Measurements from ENCODE around the gene SYK.

SYK gene

DNA sequence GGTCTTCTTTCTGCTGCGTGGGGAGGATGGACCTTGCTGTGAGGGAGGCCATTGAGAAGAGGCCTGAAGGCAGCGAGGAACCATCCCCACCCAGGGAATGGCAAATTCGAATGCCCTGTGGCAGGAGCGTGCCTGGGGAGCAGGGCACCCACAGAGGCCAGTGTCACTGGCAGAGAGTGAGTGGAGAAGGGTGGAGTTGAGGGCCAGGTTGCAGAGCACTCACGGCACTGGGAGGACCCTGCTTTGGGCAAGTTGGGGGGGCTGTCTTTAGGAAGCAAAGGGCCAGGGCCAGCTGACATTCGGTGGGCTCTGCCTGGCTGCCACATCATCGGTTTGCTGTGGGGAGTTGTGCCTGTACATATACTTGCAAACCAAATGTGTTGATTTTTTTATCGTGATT, 47.2 kb downstream of the SYK start:
- DNase-seq (ENCODE audit: low read depth, low spot score): no peak

- no peak for DNase-seq (ENCODE audit: low read depth, low spot score)
These were observed 49.8 kb downstream of the SYK start for GRCh38 chr9:90851444-90851843.

GRCh38 chr9:90853945-90854344, 52.3 kb downstream of the SYK start:
- no peak for DNase-seq (ENCODE audit: low read depth, low spot score)

- DNase-seq (ENCODE audit: low read depth, low spot score): no peak
These were observed 53.1 kb downstream of the SYK start for GRCh38 chr9:90854637-90855175.

DNA sequence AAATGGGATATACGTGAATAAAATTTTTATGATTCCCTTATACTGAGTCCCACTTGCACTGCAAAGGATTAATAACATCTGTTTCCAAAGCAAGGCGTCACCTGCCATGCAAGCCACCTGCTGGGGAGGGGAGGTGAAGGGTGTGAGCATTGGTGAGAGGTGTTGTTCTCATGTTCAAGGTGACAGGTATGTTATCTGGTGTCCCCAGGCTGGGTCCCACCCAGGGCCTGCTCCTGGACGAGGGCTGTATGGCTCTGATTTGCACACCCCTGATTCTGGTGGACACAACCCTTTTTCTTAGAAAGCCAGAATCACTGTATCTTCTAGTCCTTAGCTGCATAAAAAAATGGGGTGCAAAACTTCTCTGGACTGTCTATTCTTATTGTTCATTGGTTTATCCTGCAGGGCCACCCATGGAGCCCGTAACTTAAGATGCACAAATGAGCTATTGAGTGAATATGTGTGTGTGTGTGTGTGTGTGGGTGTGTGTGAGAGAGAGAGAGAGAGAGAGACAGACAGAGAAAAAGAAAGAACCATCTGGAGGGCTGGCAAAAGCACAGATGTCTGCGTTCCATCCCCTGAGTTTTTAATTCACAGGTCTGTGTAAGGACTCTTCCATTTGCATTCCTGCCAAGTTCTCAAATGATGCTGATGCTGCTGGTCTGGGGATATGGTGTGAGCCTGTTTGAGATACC, 53.7 kb downstream of the SYK start:
- DNase-seq (ENCODE audit: low read depth, low spot score): no peak

- DNase-seq (ENCODE audit: low read depth, low spot score): no peak
These were observed 55.5 kb downstream of the SYK start for GRCh38 chr9:90857091-90857490.

DNA sequence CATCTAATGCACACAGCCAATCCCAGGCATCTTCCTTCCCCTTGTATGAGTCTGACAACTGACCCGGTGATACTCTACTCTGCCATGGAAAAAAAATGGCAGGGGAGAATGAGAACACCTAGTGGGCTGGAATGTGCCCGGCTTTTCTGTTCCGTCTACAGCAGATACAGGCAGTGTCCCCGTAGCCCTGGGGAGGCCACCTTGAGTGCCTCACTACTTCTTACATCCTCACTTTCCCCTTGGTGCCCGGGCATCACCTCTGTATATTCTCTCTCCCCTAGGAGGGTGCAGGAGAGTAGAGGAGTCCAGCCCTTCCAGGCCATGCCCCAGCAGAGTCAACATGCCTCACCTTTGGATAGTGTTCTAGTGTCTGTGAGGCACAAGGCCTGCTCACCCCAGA, 56.2 kb downstream of the SYK start:
- DNase-seq (ENCODE audit: low read depth, low spot score): no peak

GRCh38 chr9:90858457-90858901, 56.9 kb downstream of the SYK start:
- no peak for DNase-seq (ENCODE audit: low read depth, low spot score)

DNA sequence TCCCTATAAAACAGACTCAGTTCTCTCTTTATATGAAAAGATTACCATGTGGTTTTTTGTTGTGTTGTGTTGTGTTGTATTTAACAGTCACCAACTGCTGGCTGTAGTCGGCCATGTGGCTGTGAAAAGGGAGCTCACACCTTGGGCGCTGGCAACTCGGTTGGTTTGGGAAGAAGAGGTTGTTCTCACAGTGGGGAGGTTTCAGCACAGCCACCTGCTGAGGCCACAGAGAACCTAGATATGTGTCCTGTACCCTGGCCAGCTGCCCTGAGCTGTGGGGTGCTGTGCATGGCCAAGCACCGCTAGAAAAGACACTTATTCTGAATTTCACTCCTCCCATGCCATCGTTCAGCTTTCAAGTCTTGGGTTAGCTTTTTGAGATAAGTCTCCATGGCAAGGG, 58.8 kb downstream of the SYK start:
- no peak for DNase-seq (ENCODE audit: low read depth, low spot score)

DNA sequence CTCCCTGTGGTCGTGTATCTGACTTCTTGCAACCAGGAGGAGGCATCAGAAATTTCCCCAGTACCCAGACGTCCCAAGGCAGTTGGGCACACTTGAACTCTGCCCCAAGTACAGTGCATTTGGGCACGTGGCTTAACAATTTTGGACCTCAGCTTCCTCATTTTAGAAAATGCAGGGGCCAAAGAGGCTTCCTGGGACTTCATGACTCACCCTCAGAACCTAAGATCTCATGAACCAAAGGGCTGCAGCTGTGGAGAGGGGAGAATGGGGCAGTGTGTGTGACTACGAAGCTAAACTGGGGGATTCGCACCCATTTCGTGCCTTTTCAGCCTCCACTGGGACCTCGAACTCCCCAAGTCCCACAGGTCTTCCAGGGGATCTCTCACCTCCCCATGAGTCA, 59.2 kb downstream of the SYK start:
- no peak for DNase-seq (ENCODE audit: low read depth, low spot score)

DNA sequence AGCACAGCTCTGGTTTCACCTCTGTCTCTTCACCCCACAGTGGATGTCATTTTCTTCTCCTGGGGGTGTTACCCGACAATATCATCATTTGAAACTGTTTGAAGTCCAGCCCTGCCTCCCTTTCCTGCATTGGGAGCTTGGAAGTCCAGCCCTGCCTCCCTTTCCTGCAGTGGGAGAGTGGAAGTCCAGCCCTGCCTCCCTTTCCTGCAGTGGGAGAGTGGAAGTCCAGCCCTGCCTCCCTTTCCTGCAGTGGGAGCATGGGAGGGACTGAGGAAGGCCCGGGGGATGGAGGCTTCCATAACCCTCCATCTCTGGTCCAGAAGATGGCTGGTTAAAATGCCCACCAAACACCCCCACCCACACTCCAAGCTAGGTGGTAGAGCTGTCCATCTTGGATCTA, 59.8 kb downstream of the SYK start:
- no peak for DNase-seq (ENCODE audit: low read depth, low spot score)

DNA sequence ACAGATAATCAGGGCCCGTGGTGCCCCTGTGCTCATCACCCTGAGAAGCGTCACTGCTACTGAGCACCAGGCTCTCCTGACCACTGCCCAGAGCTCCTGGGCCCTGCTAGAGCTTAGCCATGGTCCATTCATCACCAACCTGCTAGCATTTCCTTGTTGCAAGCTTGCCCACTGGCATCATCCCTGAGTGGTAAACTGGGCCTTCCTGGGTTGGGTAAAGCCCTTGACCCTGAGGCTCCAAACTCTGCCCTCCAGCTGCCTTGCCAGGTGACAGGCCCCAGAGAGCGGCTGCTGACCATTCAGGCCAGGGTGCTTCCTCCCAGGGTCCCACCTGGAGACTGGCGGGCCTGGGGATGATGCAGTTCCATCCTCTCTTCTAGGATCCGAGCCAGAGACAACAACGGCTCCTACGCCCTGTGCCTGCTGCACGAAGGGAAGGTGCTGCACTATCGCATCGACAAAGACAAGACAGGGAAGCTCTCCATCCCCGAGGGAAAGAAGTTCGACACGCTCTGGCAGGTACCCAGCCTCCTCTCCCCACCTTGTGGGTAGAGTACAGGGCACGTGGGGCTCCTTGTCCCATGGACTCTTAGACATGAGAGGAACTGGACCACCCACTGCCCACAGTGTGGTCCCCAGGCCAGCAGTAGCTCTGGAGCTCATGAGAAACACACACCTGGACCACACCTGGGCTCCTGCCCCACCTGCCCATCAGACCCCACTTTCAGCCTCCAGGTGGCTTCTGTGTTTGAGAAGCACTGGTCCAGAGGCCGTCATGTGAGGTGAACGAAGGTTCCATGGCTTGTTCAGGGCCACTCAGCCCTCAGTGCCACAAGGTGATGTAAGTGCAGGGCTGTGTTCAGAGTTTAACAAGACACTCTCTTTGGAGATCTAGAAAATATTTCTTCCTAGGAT, 60.5 kb downstream of the SYK start:
- DNase-seq (ENCODE audit: low read depth, low spot score): no peak

- no peak for DNase-seq (ENCODE audit: low read depth, low spot score)
These were observed 63.2 kb downstream of the SYK start for GRCh38 chr9:90864779-90865178.

GRCh38 chr9:90867101-90867500, 65.5 kb downstream of the SYK start:
- DNase-seq (ENCODE audit: low read depth, low spot score): no peak

GRCh38 chr9:90868555-90868954, 66.9 kb downstream of the SYK start:
- DNase-seq (ENCODE audit: low read depth, low spot score): no peak

DNA sequence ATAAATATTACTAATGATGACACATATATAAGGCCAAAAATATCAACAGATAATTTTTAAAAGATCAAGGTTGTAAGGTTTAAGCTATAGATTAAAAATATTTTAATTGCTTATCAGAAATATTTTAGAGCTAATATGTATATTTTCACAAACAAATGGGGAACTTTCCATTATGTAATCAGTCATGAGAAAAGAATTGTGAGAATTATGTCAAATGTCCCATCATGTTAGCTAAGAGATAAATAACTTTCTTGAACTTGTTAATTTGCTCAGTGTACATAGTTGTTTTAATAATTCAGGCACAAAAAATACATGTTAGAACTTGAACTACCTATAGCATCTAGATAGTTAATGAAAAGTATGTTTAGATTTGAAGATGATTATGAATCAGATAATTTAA, 67.7 kb downstream of the SYK start:
- DNase-seq (ENCODE audit: low read depth, low spot score): no peak

DNA sequence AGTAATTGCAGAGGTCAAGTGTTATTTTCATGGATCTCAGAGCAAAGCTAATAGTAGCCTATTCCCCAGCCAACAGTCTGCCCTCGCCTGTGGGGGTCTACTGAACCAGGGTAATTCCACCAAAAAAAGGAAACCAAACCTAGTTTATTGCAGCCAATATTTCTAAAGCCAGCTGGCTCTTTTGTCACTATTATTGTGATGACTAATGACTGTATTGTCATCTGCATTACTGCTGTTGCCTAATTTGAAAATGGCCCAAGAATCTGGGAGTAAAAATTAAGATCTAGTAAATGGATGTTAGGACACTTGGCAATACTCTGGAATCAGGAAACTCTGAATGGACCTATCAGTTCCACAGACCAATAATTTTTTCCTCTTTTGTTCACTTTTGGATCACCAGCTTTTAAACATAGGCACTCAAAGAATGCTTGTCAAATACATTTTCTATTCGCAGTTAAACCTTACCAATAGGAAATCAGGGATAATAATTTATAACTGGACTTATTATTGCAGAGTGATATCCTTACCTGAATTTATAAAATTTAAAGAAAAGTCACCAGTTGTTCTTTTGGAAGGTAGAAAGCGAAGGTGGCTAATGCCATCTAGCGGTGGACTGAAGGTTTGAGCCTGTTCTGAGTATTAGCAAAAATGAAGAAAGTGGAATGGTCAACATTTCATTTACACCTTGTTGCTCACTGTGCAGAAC, 69.2 kb downstream of the SYK start:
- peak; percentile 58 for DNase-seq (ENCODE audit: low read depth, low spot score)

DNA sequence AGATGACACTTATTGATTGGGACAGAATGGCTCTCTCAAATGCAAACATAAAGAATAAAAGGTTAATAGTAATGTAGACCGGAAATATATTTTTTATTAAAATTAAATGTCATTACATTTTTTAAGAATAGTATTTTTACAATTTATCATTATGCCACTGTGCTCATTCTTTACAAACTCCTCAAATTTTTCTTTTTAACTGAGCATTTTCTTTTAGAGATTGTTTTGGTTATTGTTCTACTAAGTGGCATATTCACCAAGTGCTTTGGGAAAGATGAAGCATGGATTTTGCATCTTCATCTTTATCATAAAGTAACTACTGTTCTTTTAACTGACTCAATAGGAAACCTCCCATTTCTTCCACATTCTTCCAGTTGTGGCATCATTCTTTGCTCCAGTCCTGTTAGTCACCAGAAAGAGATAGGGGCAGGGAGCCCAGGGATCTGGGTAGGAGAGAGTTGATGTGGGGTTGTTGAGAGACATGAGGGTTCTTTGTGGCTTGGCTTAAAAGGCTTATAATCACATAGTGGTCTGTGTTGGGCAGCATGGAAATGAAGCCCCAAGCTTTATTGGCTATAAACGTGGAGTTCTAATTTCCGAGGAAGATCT, 69.8 kb downstream of the SYK start:
- no peak for DNase-seq (ENCODE audit: low read depth, low spot score)

DNA sequence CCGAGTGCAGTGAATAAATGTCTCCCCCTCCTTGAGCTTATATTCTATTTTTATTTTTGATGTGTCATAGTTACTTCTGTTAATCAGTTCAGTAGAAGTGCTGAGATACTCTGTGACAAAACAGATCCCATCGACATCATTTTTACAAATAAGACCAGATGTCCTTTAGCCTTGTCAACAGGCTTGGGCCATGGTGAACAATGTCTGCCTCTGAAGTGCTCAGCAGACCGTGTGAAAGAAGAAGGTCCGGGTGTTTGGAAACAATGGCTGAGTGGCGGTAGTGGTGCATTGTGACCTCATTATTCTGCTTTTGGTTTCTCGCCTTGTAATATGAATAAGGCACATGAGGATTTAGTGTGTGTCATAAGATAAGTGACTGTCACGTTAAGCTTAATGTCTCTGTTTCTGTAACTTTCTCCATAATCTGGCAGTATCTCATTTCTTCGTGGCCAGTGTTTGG, 71.2 kb downstream of the SYK start:
- no peak for DNase-seq (ENCODE audit: low read depth, low spot score)

GRCh38 chr9:90873422-90873821, 71.8 kb downstream of the SYK start:
- DNase-seq (ENCODE audit: low read depth, low spot score): no peak

GRCh38 chr9:90874194-90874593, 72.6 kb downstream of the SYK start:
- DNase-seq (ENCODE audit: low read depth, low spot score): no peak

DNA sequence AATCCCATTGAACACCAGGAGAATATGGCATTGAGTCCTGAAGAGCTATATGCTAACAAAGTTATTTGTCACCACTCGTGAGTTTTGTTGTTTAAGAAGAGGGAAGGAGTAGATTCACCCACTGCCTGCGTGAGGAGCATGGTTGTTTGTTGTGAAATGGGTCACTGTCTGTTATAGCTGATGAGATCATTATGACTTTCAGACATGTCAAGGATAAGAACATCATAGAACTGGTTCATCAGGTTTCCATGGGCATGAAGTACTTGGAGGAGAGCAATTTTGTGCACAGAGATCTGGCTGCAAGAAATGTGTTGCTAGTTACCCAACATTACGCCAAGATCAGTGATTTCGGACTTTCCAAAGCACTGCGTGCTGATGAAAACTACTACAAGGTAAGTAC, 76.9 kb downstream of the SYK start:
- DNase-seq (ENCODE audit: low read depth, low spot score): no peak
